Upper lobe of left lung (tissue), 4 donors: ENCODE data around the gene OR2AP1.

Source experiments
- POLR2A ChIP-seq, 4 donors: fragments of 450-650 bp; IDR thresholded peaks; one replicate each; pipeline ENCODE4 v1.5.1; 2016 to 2017; ENCODE audit warnings: antibody characterized with exemption in 4 of 4, mild to moderate bottlenecking in 2 of 4
- TF ChIP-seq, protein P1 (sequence below), 6 experiments: fragments of 450-650 bp in 4 of 6; fragments of 200-600 bp in 2 of 6; sonication (generic) in 2 of 6; IDR thresholded peaks; one replicate each; pipeline ENCODE4 v1.5.1; 2016 to 2019; ENCODE audit warnings: antibody characterized with exemption in 6 of 6

DNA sequence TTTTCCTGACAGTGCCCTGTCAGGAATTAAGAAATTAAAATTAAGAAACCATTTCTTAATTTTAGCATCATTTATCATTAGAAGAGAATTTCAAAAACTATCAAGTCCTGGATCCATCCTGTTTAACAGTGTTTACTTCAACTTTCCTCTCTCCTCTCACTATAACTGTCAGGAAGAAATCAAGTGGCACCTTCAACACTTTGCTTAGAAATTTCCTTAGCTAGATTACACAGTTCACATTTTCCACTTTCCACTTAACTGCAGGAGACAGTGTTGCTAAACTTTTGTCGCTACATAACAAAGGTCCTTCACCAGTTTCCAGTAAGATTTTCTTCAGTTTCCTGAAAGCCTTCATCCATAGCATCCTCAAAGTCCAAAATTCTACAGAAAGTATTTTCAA, 42.5 kb downstream of the OR2AP1 start:
- TF ChIP-seq POLR2A (IDR thresholded peaks at IDR 0.05): no peak
- TF ChIP-seq, protein P1, sequence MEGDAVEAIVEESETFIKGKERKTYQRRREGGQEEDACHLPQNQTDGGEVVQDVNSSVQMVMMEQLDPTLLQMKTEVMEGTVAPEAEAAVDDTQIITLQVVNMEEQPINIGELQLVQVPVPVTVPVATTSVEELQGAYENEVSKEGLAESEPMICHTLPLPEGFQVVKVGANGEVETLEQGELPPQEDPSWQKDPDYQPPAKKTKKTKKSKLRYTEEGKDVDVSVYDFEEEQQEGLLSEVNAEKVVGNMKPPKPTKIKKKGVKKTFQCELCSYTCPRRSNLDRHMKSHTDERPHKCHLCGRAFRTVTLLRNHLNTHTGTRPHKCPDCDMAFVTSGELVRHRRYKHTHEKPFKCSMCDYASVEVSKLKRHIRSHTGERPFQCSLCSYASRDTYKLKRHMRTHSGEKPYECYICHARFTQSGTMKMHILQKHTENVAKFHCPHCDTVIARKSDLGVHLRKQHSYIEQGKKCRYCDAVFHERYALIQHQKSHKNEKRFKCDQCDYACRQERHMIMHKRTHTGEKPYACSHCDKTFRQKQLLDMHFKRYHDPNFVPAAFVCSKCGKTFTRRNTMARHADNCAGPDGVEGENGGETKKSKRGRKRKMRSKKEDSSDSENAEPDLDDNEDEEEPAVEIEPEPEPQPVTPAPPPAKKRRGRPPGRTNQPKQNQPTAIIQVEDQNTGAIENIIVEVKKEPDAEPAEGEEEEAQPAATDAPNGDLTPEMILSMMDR (IDR thresholded peaks at IDR 0.05): no peak
